Mammary epithelial cell (primary cell): ENCODE results near the gene SP110.

ENCODE experiments used
- EZH2 ChIP-seq: IDR thresholded peaks from 2 replicates; pipeline ENCODE4 v1.6.1; 2012; ENCODE audit warnings: low read length, inconsistent platforms, borderline replicate concordance
- TF ChIP-seq, protein P1 (sequence below), 2 donors: IDR thresholded peaks in 1 of 2; conservative IDR thresholded peaks in 1 of 2; 2 replicates each; pipeline ENCODE4 v1.5.1; 2011 to 2012; ENCODE audit warnings: inconsistent platforms in 2 of 2, low read length in 2 of 2, mild to moderate bottlenecking in 2 of 2, control low read depth in 1 of 2, low read depth in 1 of 2; ENCODE audit not compliant: insufficient read depth in 1 of 2; ENCODE audit errors: extremely low read depth in 1 of 2

- TF ChIP-seq, protein P1, sequence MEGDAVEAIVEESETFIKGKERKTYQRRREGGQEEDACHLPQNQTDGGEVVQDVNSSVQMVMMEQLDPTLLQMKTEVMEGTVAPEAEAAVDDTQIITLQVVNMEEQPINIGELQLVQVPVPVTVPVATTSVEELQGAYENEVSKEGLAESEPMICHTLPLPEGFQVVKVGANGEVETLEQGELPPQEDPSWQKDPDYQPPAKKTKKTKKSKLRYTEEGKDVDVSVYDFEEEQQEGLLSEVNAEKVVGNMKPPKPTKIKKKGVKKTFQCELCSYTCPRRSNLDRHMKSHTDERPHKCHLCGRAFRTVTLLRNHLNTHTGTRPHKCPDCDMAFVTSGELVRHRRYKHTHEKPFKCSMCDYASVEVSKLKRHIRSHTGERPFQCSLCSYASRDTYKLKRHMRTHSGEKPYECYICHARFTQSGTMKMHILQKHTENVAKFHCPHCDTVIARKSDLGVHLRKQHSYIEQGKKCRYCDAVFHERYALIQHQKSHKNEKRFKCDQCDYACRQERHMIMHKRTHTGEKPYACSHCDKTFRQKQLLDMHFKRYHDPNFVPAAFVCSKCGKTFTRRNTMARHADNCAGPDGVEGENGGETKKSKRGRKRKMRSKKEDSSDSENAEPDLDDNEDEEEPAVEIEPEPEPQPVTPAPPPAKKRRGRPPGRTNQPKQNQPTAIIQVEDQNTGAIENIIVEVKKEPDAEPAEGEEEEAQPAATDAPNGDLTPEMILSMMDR (conservative IDR thresholded peaks at IDR 0.05 in 1 of 2, IDR thresholded peaks at IDR 0.05 in 1 of 2; ENCODE audit: extremely low read depth in 1 of 2, insufficient read depth in 1 of 2, low read depth in 1 of 2, low read length in 2 of 2), result no peak
- TF ChIP-seq EZH2, result no peak
Observed at GRCh38 chr2:230256733-230257332, 37.0 kb upstream of the SP110 start.
